GM12878 (cell line): ENCODE results near the gene DNAJC3. TPM values are rescaled to one million over a fixed set of nuclear protein-coding genes. Genes with fewer than 3 reads are reported as not detected.

Experiments
- ATAC-seq: fragments of 200-7000 bp; cut with Tn5 transposase; 3 replicates; pipeline ENCODE4 v1.9.1; 2020; ENCODE audit warnings: mild to moderate bottlenecking, moderate library complexity
- BruUV-seq: library from RNA; stranded (reverse); fragments of 400-500 nt; replicated peaks from 2 replicates; lab custom pipeline; 2021; lab: Mats Ljungman, UMichigan
- CTCF ChIA-PET: fragments of 300-600 bp; sonication (Branson Sonifier 250); formaldehyde crosslinking; extraction: SDS; loops from one replicate; lab custom pipeline; 2021; ENCODE audit warnings: inconsistent platforms; lab: Yijun Ruan, JAX
- POLR2A ChIA-PET: fragments of 350-600 bp; formaldehyde crosslinking; extraction: SDS; loops from one replicate; lab custom pipeline; 2021; ENCODE audit warnings: inconsistent platforms; lab: Charles Lee
- RAD21 ChIA-PET: fragments of 300-600 bp; sonication (Branson Sonifier 250); formaldehyde crosslinking; loops from one replicate; lab custom pipeline; 2023; ENCODE audit warnings: antibody characterized with exemption; ENCODE audit not compliant: unreplicated experiment; lab: Charles Lee
- SMC1A ChIA-PET: fragments of 300-600 bp; sonication (Branson Sonifier 250); formaldehyde crosslinking; loops from one replicate; lab custom pipeline; 2023; ENCODE audit not compliant: unreplicated experiment, uncharacterized antibody; lab: Charles Lee
- DNase-seq: peaks from one replicate; pipeline ENCODE4 v3.0.0-alpha.2; 2011; ENCODE audit warnings: low read depth, low spot score
- FAIRE-seq: peaks from 3 replicates; lab custom pipeline; 2011; peaks lifted over from hg19 to GRCh38; lab: Jason Lieb, UNC
- H2AFZ ChIP-seq: 2 replicates; pipeline ENCODE4 v1.6.0; 2011; ENCODE audit warnings: low read depth, low read length, control low read depth; ENCODE audit not compliant: control insufficient read depth
- H3K27ac ChIP-seq: 2 replicates; pipeline ENCODE4 v1.5.1; 2011; ENCODE audit warnings: control low read depth; ENCODE audit not compliant: control insufficient read depth, insufficient read depth
- H3K27me3 ChIP-seq, 2 experiments: replicated peaks in 1 of 2; 2 replicates each; pipeline versions ENCODE4 v1.6.0 to v1.6.1; 2011; ENCODE audit warnings: low read length in 1 of 2; ENCODE audit not compliant: control insufficient read depth in 2 of 2, insufficient read depth in 2 of 2
- H3K36me3 ChIP-seq, 2 experiments: 2 replicates each; pipeline ENCODE4 v1.5.1; 2011; ENCODE audit warnings: low read length in 1 of 2; ENCODE audit not compliant: control insufficient read depth in 2 of 2, insufficient read depth in 2 of 2
- H3K4me1 ChIP-seq: 2 replicates; pipeline ENCODE4 v1.6.1; 2011; ENCODE audit warnings: mild to moderate bottlenecking, low read length, moderate library complexity, mixed read lengths; ENCODE audit not compliant: control insufficient read depth, insufficient read depth
- H3K4me2 ChIP-seq: 2 replicates; pipeline ENCODE4 v1.6.0; 2011; ENCODE audit warnings: control low read depth; ENCODE audit not compliant: control insufficient read depth, insufficient read depth
- H3K4me3 ChIP-seq: fragments of 200-600 bp; sonication (generic); 2 replicates; pipeline ENCODE4 v1.5.1; 2016
- H3K79me2 ChIP-seq: 2 replicates; pipeline ENCODE4 v1.6.0; 2011; ENCODE audit warnings: low read length; ENCODE audit not compliant: control insufficient read depth, insufficient read depth
- H3K9ac ChIP-seq: 2 replicates; pipeline ENCODE4 v1.8.0; 2011; ENCODE audit warnings: low read length, control low read depth, mixed read lengths; ENCODE audit not compliant: control insufficient read depth, insufficient read depth
- H3K9me3 ChIP-seq: replicated peaks from 3 replicates; pipeline ENCODE4 v1.5.1; 2011; ENCODE audit warnings: mild to moderate bottlenecking, low read length; ENCODE audit not compliant: control insufficient read depth, insufficient read depth
- H4K20me1 ChIP-seq: 2 replicates; pipeline ENCODE4 v1.6.0; 2011; ENCODE audit not compliant: control insufficient read depth, insufficient read depth
- ATF7 ChIP-seq: fragments of 450-650 bp; IDR thresholded peaks from 2 replicates; pipeline ENCODE4 v1.6.1; 2016; ENCODE audit warnings: low read depth, mild to moderate bottlenecking
- BCLAF1 ChIP-seq: fragments of 450-650 bp; IDR thresholded peaks from 2 replicates; pipeline ENCODE4 v1.6.1; 2017; ENCODE audit warnings: antibody characterized with exemption, mild to moderate bottlenecking, moderate library complexity
- CBFB ChIP-seq: IDR thresholded peaks from 2 replicates; pipeline ENCODE4 v1.6.1; 2016; ENCODE audit warnings: antibody characterized with exemption, low read depth
- CHD2 ChIP-seq: IDR thresholded peaks from 2 replicates; pipeline ENCODE4 v1.6.1; 2011; ENCODE audit warnings: low read depth, low read length, improper control_type of control experiment, borderline replicate concordance
- CREB1 ChIP-seq: IDR thresholded peaks from 2 replicates; pipeline ENCODE4 v1.6.1; 2012; ENCODE audit warnings: low read depth, mild to moderate bottlenecking, inconsistent platforms
- ETV6 ChIP-seq, 2 experiments: fragments of 450-650 bp in 1 of 2; IDR thresholded peaks in 1 of 2; conservative IDR thresholded peaks in 1 of 2; 2 replicates each; pipeline ENCODE4 v1.6.1; 2014; ENCODE audit warnings: antibody characterized with exemption in 1 of 2, borderline replicate concordance in 1 of 2, low read depth in 1 of 2, mild to moderate bottlenecking in 1 of 2, moderate library complexity in 1 of 2
- FOS ChIP-seq: IDR thresholded peaks from 3 replicates; pipeline ENCODE4 v1.6.1; 2011; ENCODE audit warnings: borderline replicate concordance; ENCODE audit not compliant: insufficient read length; ENCODE audit errors: extremely low read depth
- GABPA ChIP-seq: IDR thresholded peaks from 2 replicates; pipeline ENCODE4 v1.6.1; 2014; ENCODE audit warnings: antibody characterized with exemption, low read depth, mild to moderate bottlenecking, inconsistent platforms
- GATAD2B ChIP-seq: fragments of 450-650 bp; conservative IDR thresholded peaks from 2 replicates; pipeline ENCODE4 v1.6.1; 2017; ENCODE audit warnings: low read depth, mild to moderate bottlenecking, moderate library complexity
- IRF5 ChIP-seq: fragments of 450-650 bp; IDR thresholded peaks from 2 replicates; pipeline ENCODE4 v1.6.1; 2017; ENCODE audit warnings: borderline replicate concordance
- MTA3 ChIP-seq: IDR thresholded peaks from 2 replicates; pipeline ENCODE4 v1.6.1; 2012; ENCODE audit warnings: low read length, inconsistent platforms, borderline replicate concordance
- PAX5 ChIP-seq: IDR thresholded peaks from 2 replicates; pipeline ENCODE4 v1.6.1; 2011; ENCODE audit warnings: low read depth, low read length, borderline replicate concordance
- RFX5 ChIP-seq: IDR thresholded peaks from 2 replicates; pipeline ENCODE4 v1.6.1; 2011; ENCODE audit warnings: low read depth, low read length, improper control_type of control experiment
- TARDBP ChIP-seq: IDR thresholded peaks from 2 replicates; pipeline ENCODE4 v1.6.1; 2016; ENCODE audit warnings: borderline replicate concordance
- TCF3 ChIP-seq: IDR thresholded peaks from 2 replicates; pipeline ENCODE4 v1.6.1; 2012; ENCODE audit warnings: low read depth, mild to moderate bottlenecking, low read length, borderline replicate concordance; ENCODE audit not compliant: insufficient read depth
- ZBTB11 ChIP-seq: fragments of 450-650 bp; formaldehyde crosslinking; IDR thresholded peaks from 2 replicates; pipeline ENCODE4 v1.5.0; 2022; ENCODE audit warnings: mild to moderate bottlenecking, missing genetic modification characterization
- ZZZ3 ChIP-seq: IDR thresholded peaks from 2 replicates; pipeline ENCODE4 v1.6.1; 2011; ENCODE audit warnings: low read depth; ENCODE audit not compliant: control insufficient read depth, insufficient read length
- WGBS: methylation state at CpG from one replicate; pipeline ENCODE4 v1.1.6; 2016; ENCODE audit warnings: low lambda C conversion rate; ENCODE audit not compliant: insufficient replicate concordance, insufficient coverage; ENCODE audit errors: missing lambda C conversion rate; 5-methylcytosine and 5-hydroxymethylcytosine counted together
- in situ Hi-C: fragments of 300-500 bp; cut with MboI; formaldehyde crosslinking; loops from 9 replicates; pipeline ENCODE4 v1.14.3; 2018; ENCODE audit warnings: mixed read lengths
- intact Hi-C: fragments of 100-400 bp; cut with micrococcal nuclease; formaldehyde crosslinking; loops from one replicate; pipeline ENCODE4 v1.14.2; 2022; ENCODE audit not compliant: unreplicated experiment
- polyA plus RNA-seq, 11 experiments: library from polyadenylated mRNA; depleted of rRNA in 4 of 11; unstranded in 6 of 11; stranded (reverse) in 5 of 11; fragments of >200 nt; fragmentation: Nextera tagmentation in 4 of 11; fragmentation: Illumina TruSeq in 1 of 11; extraction: Ambion mirVana in 4 of 11; extraction: Trizol in 1 of 11; gene quantifications; 1 replicate in 1 of 11; 2 replicates in 10 of 11; pipeline versions ENCODE4 v1.2.1 to v1.2.3, GENCODE V29; 2011 to 2016; ENCODE audit warnings: inconsistent platforms in 2 of 11, missing spikeins in 2 of 11, low read depth in 1 of 11
- total RNA-seq, 4 experiments: library from RNA; depleted of rRNA in 3 of 4; stranded (reverse); fragments of >200 nt in 3 of 4; fragmentation: Illumina TruSeq in 1 of 4; extraction: Trizol in 1 of 4; gene quantifications; 2 replicates each; pipeline versions ENCODE4 v1.2.1 to v1.2.3, GENCODE V29; 2013 to 2021

The DNAJC3 gene
- total and polyA plus RNA-seq, 10 of the 15 experiments (the other 5 are each of a cell fraction or from before 2014, with no cell fraction given): 9.3 to 37.4 (median 19.0) TPM

- TF ChIP-seq ZBTB11 (CRISPR knock-in tag) (no peak), GABPA (no peak), TARDBP (no peak), ETV6 (conservative IDR thresholded peaks at IDR 0.05 in 1 of 2, IDR thresholded peaks at IDR 0.05 in 1 of 2; ENCODE audit: borderline replicate concordance in 1 of 2, low read depth in 1 of 2) (no peak), MTA3 (no peak), ATF7 (no peak), ZZZ3 (no peak), CREB1 (no peak)
Measured at GRCh38 chr13:95723438-95723837, 46.5 kb downstream of the DNAJC3 start (continued).

GRCh38 chr13:95724252-95724651 lies 47.3 kb downstream of the DNAJC3 start:
- Histone ChIP-seq H3K27me3 (no peaks in the 10 kb centered on the region), H3K4me3 (no peak overlapping the region), H2AFZ (no peak overlapping the region), H4K20me1 (no peaks in the 10 kb centered on the region), H3K36me3 (peaks cover 0 to 9% of the 10 kb centered on the region in 2 experiments; a peak in 2 of 4 replicates), H3K9me3 (no peaks in the 10 kb centered on the region; the same call in 1 of the 3 replicates), H3K4me1 (no peaks in the 10 kb centered on the region), H3K9ac (no peak overlapping the region), H3K4me2 (no peak overlapping the region), H3K79me2 (peaks cover 1% of the 10 kb centered on the region), H3K27ac (no peak overlapping the region)
- ATAC-seq: no peak
- RAD21 ChIA-PET: no interaction called here
- 96% methylated on average over 3 of the region's 3 CpGs for WGBS
- intact Hi-C loops (no loop called here), in situ Hi-C loops (no loop called here)
- SMC1A ChIA-PET: interaction anchor here (1.1 kb wide), 1 partner anchor 631 kb away, joined by 3 read pairs; no protein-coding TSS in a partner anchor
- BruUV-seq: no TSS peak
- DNase-seq: no peak
- POLR2A ChIA-PET: no interaction called here
- no peak for FAIRE-seq
- CTCF ChIA-PET: interaction anchor here (1.2 kb wide), 1 partner anchor 14 kb away, joined by 3 read pairs; no protein-coding TSS in a partner anchor
- TF ChIP-seq RFX5 (no peak), PAX5 (no peak), TCF3 (no peak), IRF5 (no peak), GATAD2B (no peak), CBFB (no peak), FOS (no peak), BCLAF1 (no peak), CHD2 (no peak)
